GM18498 (cell line): Measurements from ENCODE around the gene ST3GAL3.
"Not testable (repeated sequence)": the region's sequence is repeated elsewhere in the genome, so short reads cannot be mapped to it uniquely, and the experiment has no call there.

ENCODE experiments used
- ATAC-seq: cut with Tn5 transposase; IDR thresholded peaks from one replicate; pipeline ENCODE4 v1.9.1; 2021; ENCODE audit warnings: mild to moderate bottlenecking, moderate library complexity; ENCODE audit not compliant: unreplicated experiment

Gene ST3GAL3

DNA sequence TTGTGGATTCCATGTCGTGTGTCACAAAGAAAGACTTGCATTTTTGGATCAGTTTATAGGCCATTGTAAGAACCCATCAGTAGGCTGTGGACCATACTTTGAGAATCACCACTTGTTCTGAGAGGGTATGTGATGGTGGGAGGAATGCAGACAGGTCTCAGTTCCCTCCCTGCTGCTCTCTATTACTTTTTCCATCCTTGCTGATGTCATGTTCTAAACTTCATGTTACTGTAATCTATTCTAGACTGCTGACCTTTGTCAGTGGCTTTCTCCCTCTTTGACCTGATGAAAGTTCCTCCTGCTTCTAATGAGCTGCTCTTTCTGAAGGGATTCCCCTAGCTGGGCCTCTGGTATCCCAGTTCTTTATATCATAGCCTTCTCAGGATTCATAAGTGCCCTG is 46.1 kb downstream of the ST3GAL3 start:
- ATAC-seq: no peak

DNA sequence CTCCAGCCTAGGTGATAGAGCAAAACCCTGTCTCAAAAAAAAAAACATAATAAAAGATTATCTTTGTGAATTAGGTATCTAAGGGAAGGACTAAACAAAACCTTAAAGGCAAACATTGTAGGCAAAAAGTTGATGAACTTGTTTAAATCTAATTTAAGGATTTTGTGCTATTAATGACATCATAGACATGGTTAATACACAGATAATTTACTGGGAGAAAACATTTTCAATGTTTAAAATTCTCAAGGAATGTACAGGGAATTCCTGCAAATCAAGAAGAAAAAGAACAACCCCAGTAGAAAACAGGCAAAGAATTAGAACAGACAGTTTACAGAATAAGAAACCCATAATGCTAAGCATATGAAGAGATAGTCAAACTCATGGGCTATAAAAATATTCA is 47.6 kb downstream of the ST3GAL3 start:
- ATAC-seq: no peak

GRCh38 chr1:43757343-43758053 is 50.2 kb downstream of the ST3GAL3 start:
- ATAC-seq: no peak

GRCh38 chr1:43760745-43761317 is 53.5 kb downstream of the ST3GAL3 start:
- ATAC-seq: no peak

GRCh38 chr1:43763497-43763973 is 56.2 kb downstream of the ST3GAL3 start:
- no peak for ATAC-seq

GRCh38 chr1:43764581-43764980 is 57.2 kb downstream of the ST3GAL3 start:
- no peak for ATAC-seq

GRCh38 chr1:43766086-43766784 is 58.9 kb downstream of the ST3GAL3 start:
- no peak for ATAC-seq

GRCh38 chr1:43766818-43767525 is 59.6 kb downstream of the ST3GAL3 start:
- ATAC-seq: no peak

GRCh38 chr1:43768168-43768567 is 60.8 kb downstream of the ST3GAL3 start:
- ATAC-seq: no peak

DNA sequence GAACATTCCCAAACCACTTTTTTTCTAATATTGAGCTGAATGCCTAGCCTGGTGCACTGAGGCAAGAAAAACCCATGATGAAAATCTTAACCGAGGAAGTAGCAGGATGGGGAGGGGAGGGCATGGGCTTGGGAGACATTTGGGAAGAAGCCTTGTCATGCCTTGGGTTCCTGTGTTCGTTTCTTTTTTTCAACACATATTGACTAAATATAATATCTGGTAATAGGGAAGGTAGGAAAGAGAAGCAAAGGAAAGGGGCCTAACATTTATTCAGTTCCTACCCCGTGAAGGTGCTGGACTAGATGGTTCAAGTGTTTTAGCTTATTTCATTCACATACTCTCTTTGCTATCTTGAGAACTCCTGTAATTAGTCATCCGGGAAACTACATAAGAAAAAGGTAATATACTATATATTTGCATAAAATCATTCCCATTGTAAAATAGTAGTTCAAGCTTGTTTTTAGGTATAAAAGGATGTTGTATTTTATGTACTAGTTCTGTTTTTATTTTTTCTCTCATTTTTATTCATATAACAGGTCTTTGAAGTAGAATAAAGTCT is 62.1 kb downstream of the ST3GAL3 start:
- ATAC-seq: no peak

DNA sequence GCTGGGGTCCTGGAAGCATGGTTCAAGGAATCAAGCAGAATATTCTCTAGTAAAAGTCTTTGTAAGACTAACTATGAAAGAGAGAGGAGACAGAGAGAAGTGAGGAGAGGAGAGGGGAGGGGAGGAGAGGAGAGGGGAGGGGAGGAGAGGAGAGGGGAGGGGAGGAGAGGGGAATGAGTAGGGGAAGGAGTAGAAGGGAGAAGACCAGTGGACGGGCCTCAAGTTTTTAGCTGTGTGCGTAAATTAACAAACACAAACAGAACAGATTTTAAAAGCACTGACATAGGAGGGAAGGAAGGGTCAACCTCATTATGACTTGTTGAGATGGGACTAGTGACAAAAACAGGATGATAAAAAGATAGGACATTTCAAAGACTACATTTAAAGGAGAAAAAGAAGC is 62.8 kb downstream of the ST3GAL3 start:
- ATAC-seq: no peak

- ATAC-seq: no peak
Observed at GRCh38 chr1:43772978-43773377, 65.6 kb downstream of the ST3GAL3 start.

- ATAC-seq: no peak
Observed at GRCh38 chr1:43773821-43774220, 66.5 kb downstream of the ST3GAL3 start.

DNA sequence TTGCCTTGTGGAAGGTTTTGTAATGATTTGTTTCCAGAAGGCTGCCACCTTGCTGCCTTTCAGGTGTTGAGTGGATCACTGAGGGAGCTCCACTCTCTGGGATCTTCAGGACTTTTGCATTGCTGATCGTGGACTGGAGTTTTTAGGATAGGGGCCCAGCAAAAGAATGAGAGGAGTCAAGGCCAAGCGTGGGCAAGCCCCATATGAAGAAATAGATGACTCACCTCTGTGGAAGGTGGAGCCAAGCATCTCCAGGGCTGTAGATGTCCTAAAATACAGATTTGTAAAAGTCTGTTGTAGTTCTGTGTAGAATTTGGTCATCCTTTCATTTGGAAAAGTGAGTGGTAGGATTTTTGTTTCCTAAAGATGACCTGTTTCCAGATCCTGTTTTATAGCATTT is 67.0 kb downstream of the ST3GAL3 start:
- no peak for ATAC-seq

DNA sequence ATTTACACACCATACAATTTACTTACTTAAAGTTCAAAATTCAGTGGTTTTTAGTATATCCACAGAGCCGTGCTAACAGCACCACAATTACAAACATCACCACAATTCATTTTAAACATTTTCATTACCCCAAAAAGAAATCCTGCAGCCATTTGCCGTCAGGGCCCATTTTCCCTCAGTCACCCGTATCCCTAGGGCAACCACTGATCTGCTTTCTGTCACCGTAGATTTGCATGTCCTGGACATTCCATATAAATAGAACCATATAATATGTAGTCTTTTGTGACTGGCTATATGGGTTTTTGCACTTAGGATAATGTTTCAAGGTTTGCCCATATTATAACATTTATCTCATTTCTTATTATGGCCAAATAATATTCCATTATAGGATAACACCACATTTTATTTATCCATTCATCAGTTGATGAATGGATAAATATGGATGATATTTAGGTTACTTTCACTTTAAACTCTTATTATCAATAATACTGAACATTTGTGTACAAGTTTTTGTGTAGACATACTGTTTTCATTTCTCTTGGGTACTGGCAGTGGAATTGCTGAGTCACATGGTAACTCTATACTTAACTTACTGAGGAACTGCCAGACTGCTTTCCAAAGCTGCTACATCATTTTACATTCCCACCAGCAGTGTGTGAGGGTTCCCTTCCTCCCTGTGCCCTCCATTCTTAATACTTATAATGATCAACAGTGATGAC is 68.9 kb downstream of the ST3GAL3 start:
- ATAC-seq: no peak

GRCh38 chr1:43777916-43778315 is 70.6 kb downstream of the ST3GAL3 start:
- ATAC-seq: not testable (repeated sequence)

DNA sequence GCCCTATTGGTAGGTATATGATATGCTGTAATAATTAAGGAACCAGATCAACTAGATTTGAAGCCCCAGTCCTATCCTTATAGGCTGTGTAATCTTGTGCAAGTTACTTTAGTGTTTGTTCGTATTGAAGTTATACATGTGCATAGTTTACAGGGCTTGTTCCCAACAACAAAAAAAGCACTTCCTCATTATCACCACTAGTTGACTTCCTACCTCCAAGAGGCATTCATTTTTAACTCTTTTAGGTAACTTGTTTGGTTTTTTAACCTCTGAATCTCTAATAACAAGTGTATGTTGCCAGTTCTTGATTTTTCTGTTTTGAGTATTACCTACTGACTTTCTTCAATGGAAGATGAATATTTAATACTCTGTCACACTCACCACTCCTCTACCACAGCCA is 71.9 kb downstream of the ST3GAL3 start:
- no peak for ATAC-seq

DNA sequence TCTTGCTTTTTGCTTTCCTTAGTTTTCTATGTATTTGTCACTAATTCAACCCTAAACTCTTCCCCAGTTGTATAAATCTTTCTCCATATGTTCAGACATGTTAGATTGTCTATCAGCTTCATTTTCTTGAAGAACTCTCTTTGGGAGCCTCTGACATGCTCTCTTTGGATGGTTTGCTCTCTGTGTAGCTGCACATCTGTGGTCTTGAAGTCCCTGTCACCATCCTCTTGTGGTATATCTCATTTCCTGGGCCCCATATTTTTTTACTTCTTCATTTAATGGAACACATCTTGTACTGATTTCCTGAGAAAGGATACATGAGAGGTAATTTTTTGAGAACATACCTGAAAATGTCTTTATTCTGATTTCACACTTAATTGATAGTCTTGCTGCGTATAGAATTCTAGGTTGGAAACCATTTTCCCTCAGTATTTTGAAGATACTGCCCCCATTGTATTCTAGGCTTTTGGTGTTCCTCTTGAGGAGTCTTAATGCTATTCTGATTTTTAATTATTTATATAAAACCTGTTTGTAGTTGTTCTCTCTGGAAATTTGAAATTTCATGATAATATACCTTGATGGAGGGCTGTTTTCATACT is 72.6 kb downstream of the ST3GAL3 start:
- no peak for ATAC-seq

GRCh38 chr1:43781574-43781973 is 74.2 kb downstream of the ST3GAL3 start:
- ATAC-seq: no peak

DNA sequence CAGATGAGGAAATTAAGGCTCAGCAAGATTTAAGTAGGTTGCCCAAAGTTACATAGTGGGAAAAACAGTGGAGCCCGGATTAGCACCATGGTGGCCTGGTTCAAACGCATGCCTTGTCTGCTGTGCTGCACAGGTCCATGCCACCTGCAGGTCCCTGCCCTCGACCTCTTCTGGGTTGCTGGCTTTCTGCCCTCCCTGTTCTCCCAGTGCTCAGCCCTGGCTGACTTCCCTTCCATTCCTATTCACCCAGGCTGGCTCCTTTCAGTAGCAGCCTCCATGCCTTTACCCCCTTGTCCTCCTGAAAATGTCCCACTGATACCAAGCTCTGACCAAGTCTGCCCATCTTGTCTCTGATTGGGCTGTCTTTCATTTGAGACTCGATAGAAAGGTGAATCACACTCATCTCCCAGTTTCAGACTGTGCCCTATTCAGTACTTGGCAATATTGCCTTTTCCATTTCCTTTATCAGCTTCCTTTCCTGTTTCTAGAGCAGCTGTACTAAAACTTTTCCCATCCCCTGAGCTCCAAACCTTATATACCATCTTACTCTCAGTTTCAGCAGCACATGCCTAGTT is 75.8 kb downstream of the ST3GAL3 start:
- no peak for ATAC-seq
